GM19193 (cell line): ENCODE measurements around the gene WNT16.

Experiments used
- POLR2A ChIP-seq: IDR thresholded peaks from 4 replicates; pipeline ENCODE4 v1.6.1; 2011; ENCODE audit not compliant: insufficient read depth, insufficient read length; ENCODE audit errors: extremely low read depth

The WNT16 gene

GRCh38 chr7:121385800-121386179 lies 57.0 kb downstream of the WNT16 start:
- TF ChIP-seq POLR2A = no peak

DNA sequence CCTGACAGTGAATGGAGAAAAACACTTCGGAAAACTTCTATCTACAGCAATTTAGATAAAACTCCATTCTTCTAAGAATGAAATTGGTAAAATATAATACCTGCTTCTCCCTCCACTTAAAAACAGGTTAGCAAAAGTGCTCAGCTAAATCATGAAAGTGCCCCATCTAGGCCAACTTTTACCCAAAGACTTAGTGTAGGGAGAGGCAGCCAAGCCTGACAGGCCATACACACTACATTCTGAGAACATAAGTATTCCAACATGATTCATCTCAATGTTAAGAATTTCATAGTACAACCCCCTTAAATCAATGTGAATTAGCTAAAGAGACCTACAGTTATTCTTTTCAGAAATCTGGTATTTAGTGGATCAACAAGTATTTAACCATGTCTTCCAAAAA lies 60.1 kb downstream of the WNT16 start:
- no peak for TF ChIP-seq POLR2A

- no peak for TF ChIP-seq POLR2A
Observed at GRCh38 chr7:121390109-121390508, 61.3 kb downstream of the WNT16 start.

DNA sequence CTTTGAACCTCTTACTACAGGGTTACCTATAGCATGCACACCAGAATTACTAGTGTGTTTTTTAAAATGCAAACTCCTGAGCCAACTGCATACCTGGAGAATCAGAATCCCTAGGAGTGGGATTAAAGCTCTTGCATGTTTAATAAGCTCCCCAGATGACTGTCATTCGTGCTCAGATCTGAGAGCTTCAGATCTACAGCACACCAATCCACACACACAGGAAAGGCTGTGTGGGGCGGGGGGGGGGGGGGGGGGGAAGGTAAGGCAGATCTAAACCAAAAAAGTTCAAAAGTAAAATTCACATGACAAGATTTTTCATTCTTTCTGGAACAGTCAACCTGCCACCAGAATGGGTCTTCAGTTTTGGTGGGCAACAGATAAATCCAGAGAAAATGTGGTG lies 61.8 kb downstream of the WNT16 start:
- TF ChIP-seq POLR2A = no peak
